Measurements from ENCODE around the gene CDH13. TPM values are rescaled to one million over a fixed set of nuclear protein-coding genes. Genes with fewer than 3 reads are reported as not detected.

The CDH13 gene
- total and polyA plus RNA-seq, 9 of the 15 experiments (the other 6 are each of a cell fraction or from before 2014, with no cell fraction given) = 0.03 TPM; not detected in 8

DNA sequence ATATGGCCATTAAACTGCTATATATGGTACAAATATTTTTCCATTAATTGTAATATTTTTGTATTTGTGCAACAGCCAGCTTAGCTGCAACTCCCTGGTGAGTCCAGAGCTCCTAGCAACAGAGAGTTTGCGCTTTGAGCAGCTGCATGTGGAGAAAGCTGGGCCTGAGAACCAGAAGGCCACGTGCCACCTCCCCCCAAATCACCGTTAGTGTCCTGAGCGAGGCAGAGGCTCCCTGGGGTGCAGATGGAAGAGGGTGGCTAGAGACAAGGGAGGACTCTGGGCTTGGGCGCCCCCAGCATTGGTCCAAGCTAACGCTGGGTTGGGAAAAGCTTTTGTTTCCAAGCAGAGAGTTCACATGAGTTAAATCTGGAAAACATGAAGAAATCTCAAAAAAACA lies 1222.7 kb downstream of the CDH13 start:
- Histone ChIP-seq H2AFZ (ENCODE audit: low read depth, low read length) (no peak overlapping the region), H3K9me3 (replicated peaks; ENCODE audit: control insufficient read depth, insufficient read depth, low read depth, low read length) (no peaks in the 10 kb centered on the region), H4K20me1 (replicated peaks; ENCODE audit: control insufficient read depth, insufficient read depth, low read length) (no peaks in the 10 kb centered on the region; the same call in 1 of the 2 replicates), H3K4me2 (ENCODE audit: insufficient read depth, low read length) (no peak overlapping the region), H3K79me2 (ENCODE audit: control insufficient read depth, insufficient read depth, low read length) (no peaks in the 10 kb centered on the region), H3K4me3 (no peak overlapping the region), H3K4me1 (replicated peaks in 1 of 2; ENCODE audit: control insufficient read depth in 2 of 2, insufficient read depth in 2 of 2, low read length in 2 of 2) (no peaks in the 10 kb centered on the region; a peak in 1 of 5 replicates), H3K9ac (ENCODE audit: insufficient read depth in 1 of 2, low read depth in 2 of 2, low read length in 2 of 2) (no peak overlapping the region), H3K36me3 (ENCODE audit: control insufficient read depth, insufficient read depth, low read length) (no peaks in the 10 kb centered on the region), H3K9me1 (ENCODE audit: control insufficient read depth, insufficient read depth, low read length) (no peaks in the 10 kb centered on the region), H3K27me3 (ENCODE audit: control insufficient read depth in 2 of 2, insufficient read depth in 2 of 2, low read length in 2 of 2) (peaks cover 58 to 59% of the 10 kb centered on the region in 2 experiments), H3K27ac (ENCODE audit: extremely low read depth, low read depth, low read length) (no peak overlapping the region)
- TF ChIP-seq, protein P1, sequence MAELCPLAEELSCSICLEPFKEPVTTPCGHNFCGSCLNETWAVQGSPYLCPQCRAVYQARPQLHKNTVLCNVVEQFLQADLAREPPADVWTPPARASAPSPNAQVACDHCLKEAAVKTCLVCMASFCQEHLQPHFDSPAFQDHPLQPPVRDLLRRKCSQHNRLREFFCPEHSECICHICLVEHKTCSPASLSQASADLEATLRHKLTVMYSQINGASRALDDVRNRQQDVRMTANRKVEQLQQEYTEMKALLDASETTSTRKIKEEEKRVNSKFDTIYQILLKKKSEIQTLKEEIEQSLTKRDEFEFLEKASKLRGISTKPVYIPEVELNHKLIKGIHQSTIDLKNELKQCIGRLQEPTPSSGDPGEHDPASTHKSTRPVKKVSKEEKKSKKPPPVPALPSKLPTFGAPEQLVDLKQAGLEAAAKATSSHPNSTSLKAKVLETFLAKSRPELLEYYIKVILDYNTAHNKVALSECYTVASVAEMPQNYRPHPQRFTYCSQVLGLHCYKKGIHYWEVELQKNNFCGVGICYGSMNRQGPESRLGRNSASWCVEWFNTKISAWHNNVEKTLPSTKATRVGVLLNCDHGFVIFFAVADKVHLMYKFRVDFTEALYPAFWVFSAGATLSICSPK (IDR thresholded peaks at IDR 0.05; ENCODE audit: borderline replicate concordance) = no peak
- TF ChIP-seq, protein P2, sequence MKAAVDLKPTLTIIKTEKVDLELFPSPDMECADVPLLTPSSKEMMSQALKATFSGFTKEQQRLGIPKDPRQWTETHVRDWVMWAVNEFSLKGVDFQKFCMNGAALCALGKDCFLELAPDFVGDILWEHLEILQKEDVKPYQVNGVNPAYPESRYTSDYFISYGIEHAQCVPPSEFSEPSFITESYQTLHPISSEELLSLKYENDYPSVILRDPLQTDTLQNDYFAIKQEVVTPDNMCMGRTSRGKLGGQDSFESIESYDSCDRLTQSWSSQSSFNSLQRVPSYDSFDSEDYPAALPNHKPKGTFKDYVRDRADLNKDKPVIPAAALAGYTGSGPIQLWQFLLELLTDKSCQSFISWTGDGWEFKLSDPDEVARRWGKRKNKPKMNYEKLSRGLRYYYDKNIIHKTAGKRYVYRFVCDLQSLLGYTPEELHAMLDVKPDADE (conservative IDR thresholded peaks at IDR 0.05; ENCODE audit: control insufficient read depth, low read depth, low read length) = no peak
- TF ChIP-seq, protein P3, sequence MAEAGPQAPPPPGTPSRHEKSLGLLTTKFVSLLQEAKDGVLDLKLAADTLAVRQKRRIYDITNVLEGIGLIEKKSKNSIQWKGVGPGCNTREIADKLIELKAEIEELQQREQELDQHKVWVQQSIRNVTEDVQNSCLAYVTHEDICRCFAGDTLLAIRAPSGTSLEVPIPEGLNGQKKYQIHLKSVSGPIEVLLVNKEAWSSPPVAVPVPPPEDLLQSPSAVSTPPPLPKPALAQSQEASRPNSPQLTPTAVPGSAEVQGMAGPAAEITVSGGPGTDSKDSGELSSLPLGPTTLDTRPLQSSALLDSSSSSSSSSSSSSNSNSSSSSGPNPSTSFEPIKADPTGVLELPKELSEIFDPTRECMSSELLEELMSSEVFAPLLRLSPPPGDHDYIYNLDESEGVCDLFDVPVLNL (CRISPR knock-in tag; IDR thresholded peaks at IDR 0.05; ENCODE audit: low read depth) = no peak
- TF ChIP-seq, protein P4, sequence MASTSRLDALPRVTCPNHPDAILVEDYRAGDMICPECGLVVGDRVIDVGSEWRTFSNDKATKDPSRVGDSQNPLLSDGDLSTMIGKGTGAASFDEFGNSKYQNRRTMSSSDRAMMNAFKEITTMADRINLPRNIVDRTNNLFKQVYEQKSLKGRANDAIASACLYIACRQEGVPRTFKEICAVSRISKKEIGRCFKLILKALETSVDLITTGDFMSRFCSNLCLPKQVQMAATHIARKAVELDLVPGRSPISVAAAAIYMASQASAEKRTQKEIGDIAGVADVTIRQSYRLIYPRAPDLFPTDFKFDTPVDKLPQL (IDR thresholded peaks at IDR 0.05; ENCODE audit: extremely low read depth, insufficient read length) = no peak
- TF ChIP-seq ZNF316 (IDR thresholded peaks at IDR 0.05) = no peak
- TF ChIP-seq KDM5B (IDR thresholded peaks at IDR 0.05; ENCODE audit: insufficient replicate concordance, low read depth, low read length) = no peak
- TF ChIP-seq ZNF76 (CRISPR knock-in tag; IDR thresholded peaks at IDR 0.05; ENCODE audit: borderline replicate concordance) = no peak
- no peak for TF ChIP-seq PTRF (tag; IDR thresholded peaks at IDR 0.05)
- CTCF ChIA-PET (ENCODE audit: low intra/inter-chr PET ratio) = no interaction called here
- intact Hi-C loops (cut with micrococcal nuclease) = no loop called here
- 1% methylated on average over 6 of the region's 6 CpGs for WGBS (ENCODE audit: insufficient coverage, low coverage, missing lambda C conversion rate)
- POLR2A ChIA-PET = interaction anchor here (0.6 to 1.6 kb wide), 4 partner anchors 13 to 25 kb away, joined by 3 to 5 read pairs (median 4); no protein-coding TSS in a partner anchor
- in situ Hi-C loops (cut with MboI) = no loop called here
- FAIRE-seq (no peak), DNase-seq (ENCODE audit: extremely low read depth in 1 of 4, low spot score in 3 of 4) (peak in 1 of 4 experiments; percentile 8), ATAC-seq (no peak)
- BruUV-seq (replicated peaks) = no TSS peak

Measured in K562 (cell line).